Naive thymus-derived CD4-positive, alpha-beta T cell (primary cell): Measurements from ENCODE around the gene MLLT1. TPM values are rescaled to one million over a fixed set of nuclear protein-coding genes. Genes with fewer than 3 reads are reported as not detected.

Source experiments
- ATAC-seq: fragments of 150-1000 bp; cut with Tn5 transposase; 2 replicates; pipeline ENCODE4 v1.10.0; 2021; ENCODE audit warnings: mild to moderate bottlenecking, moderate library complexity
- CTCF ChIA-PET: fragments of 350-600 bp; sonication (Branson Sonifier 250); formaldehyde crosslinking; loops from one replicate; lab custom pipeline; 2021; ENCODE audit warnings: antibody characterized with exemption; lab: Charles Lee
- POLR2A ChIA-PET: fragments of 350-600 bp; sonication (Branson Sonifier 250); formaldehyde crosslinking; loops from one replicate; lab custom pipeline; 2021; ENCODE audit warnings: antibody characterized with exemption, inconsistent platforms; lab: Charles Lee
- DNase-seq, 9 donors: peaks; one replicate each; pipeline versions ENCODE4 v3.0.0 to v3.0.0-alpha.2; 2020 to 2022; ENCODE audit warnings: mixed read lengths in 1 of 9
- H3K27ac ChIP-seq: one replicate; pipeline ENCODE4 v1.7.0; 2013; ENCODE audit warnings: mild to moderate bottlenecking, low read depth, low read length, moderate library complexity
- H3K27me3 ChIP-seq, 2 donors: one replicate each; pipeline ENCODE4 v1.7.0; 2013; ENCODE audit warnings: low read length in 2 of 2, mild to moderate bottlenecking in 2 of 2, moderate library complexity in 2 of 2; ENCODE audit not compliant: control insufficient read depth in 2 of 2, insufficient read depth in 2 of 2
- H3K36me3 ChIP-seq, 3 experiments: 1 replicate in 2 of 3; 2 replicates in 1 of 3; pipeline ENCODE4 v1.7.0; 2013; ENCODE audit warnings: low read length in 3 of 3, mild to moderate bottlenecking in 3 of 3, moderate library complexity in 1 of 3; ENCODE audit not compliant: insufficient read depth in 3 of 3, control insufficient read depth in 2 of 3
- H3K4me1 ChIP-seq, 2 donors: one replicate each; pipeline ENCODE4 v1.7.0; 2013; ENCODE audit warnings: low read length in 2 of 2, mild to moderate bottlenecking in 2 of 2, moderate library complexity in 1 of 2; ENCODE audit not compliant: control insufficient read depth in 2 of 2, insufficient read depth in 2 of 2
- H3K4me3 ChIP-seq: 2 replicates; pipeline ENCODE4 v1.7.0; 2013; ENCODE audit warnings: mild to moderate bottlenecking, low read length
- H3K9me3 ChIP-seq, 3 experiments: 1 replicate in 2 of 3; 2 replicates in 1 of 3; pipeline ENCODE4 v1.7.0; 2013; ENCODE audit warnings: low read length in 3 of 3; ENCODE audit not compliant: control insufficient read depth in 2 of 3
- H3K27ac Mint-ChIP-seq, 9 donors: one replicate each; pipeline ENCODE4 v1.8.0; 2020 to 2022; ENCODE audit warnings: mixed read lengths in 9 of 9, mild to moderate bottlenecking in 8 of 9, moderate library complexity in 5 of 9, inconsistent platforms in 2 of 9
- H3K27me3 Mint-ChIP-seq, 5 donors: one replicate each; pipeline ENCODE4 v1.8.0; 2021 to 2022; ENCODE audit warnings: mixed read lengths in 5 of 5, mild to moderate bottlenecking in 1 of 5
- H3K36me3 Mint-ChIP-seq, 5 donors: one replicate each; pipeline ENCODE4 v1.8.0; 2020 to 2022; ENCODE audit warnings: mixed read lengths in 5 of 5, mild to moderate bottlenecking in 3 of 5, inconsistent platforms in 1 of 5
- H3K4me1 Mint-ChIP-seq, 7 donors: one replicate each; pipeline ENCODE4 v1.8.0; 2020 to 2022; ENCODE audit warnings: mixed read lengths in 7 of 7, mild to moderate bottlenecking in 3 of 7, inconsistent platforms in 1 of 7
- H3K4me3 Mint-ChIP-seq, 10 donors: one replicate each; pipeline ENCODE4 v1.8.0; 2020 to 2022; ENCODE audit warnings: mild to moderate bottlenecking in 10 of 10, mixed read lengths in 10 of 10, moderate library complexity in 6 of 10, inconsistent platforms in 2 of 10
- H3K9me3 Mint-ChIP-seq, 11 donors: one replicate each; pipeline ENCODE4 v1.8.0; 2020 to 2022; ENCODE audit warnings: mixed read lengths in 11 of 11, mild to moderate bottlenecking in 4 of 11, inconsistent platforms in 1 of 11, moderate library complexity in 1 of 11
- intact Hi-C, 2 donors: fragments of 100-400 bp; cut with micrococcal nuclease; formaldehyde crosslinking; loops; one replicate each; pipeline ENCODE4 v1.15.1; 2023
- polyA plus RNA-seq, 2 donors: library from polyadenylated mRNA; unstranded; fragments of 300-500 nt; fragmentation: Illumina TruSeq; gene quantifications; one replicate each; pipeline ENCODE4 v1.2.3, GENCODE V29; 2021
- total RNA-seq, 6 experiments: library from RNA in 5 of 6; stranded (reverse) in 5 of 6; gene quantifications; 1 replicate in 5 of 6; 2 replicates in 1 of 6; pipeline ENCODE4 v1.2.3 and lab custom pipeline; 2021 to 2026

The MLLT1 gene
- total and polyA plus RNA-seq, 7 experiments from 2014 or later, result 0.57 to 47.5 (median 37.5) TPM

DNA sequence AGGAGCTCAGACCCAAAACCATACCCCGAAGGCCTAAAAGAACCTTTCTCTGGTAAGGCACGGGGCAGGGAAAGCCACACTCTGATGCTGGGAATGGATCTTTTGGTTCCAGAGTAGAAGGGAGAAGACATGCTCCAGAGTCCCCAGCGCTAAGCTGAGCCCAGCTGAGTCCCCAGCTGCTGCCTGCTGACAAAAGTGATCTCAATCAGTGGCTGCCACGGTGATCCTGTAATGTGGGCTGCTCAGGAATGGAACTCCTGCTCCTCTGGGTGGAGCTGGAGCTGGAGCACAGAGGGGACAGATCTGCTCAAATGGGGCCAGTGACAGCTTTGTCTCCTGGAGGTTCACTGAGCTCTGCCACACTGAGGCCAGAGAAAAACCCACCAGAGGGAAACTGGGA is 70.5 kb downstream of the MLLT1 start:
- ChIA-PET CTCF (no interaction called here), POLR2A (no interaction called here)
- Mint-ChIP-seq H3K27ac (no peak overlapping the region), H3K9me3 (peaks cover 0 to 2% (median 0%) of the 10 kb centered on the region in 11 donors), H3K36me3 (peaks cover 0 to 6% (median 3%) of the 10 kb centered on the region in 5 donors), H3K27me3 (peaks cover 0 to 3% (median 0%) of the 10 kb centered on the region in 5 donors), H3K4me1 (no peaks in the 10 kb centered on the region), H3K4me3 (no peak overlapping the region)
- DNase-seq (no peak), ATAC-seq (no peak)
- Histone ChIP-seq H3K4me3 (no peak overlapping the region), H3K27me3 (no peaks in the 10 kb centered on the region), H3K36me3 (peaks cover 0 to 18% (median 0%) of the 10 kb centered on the region in 3 experiments), H3K4me1 (no peaks in the 10 kb centered on the region), H3K27ac (no peak overlapping the region), H3K9me3 (no peaks in the 10 kb centered on the region)
- intact Hi-C loops, result no loop called here

DNA sequence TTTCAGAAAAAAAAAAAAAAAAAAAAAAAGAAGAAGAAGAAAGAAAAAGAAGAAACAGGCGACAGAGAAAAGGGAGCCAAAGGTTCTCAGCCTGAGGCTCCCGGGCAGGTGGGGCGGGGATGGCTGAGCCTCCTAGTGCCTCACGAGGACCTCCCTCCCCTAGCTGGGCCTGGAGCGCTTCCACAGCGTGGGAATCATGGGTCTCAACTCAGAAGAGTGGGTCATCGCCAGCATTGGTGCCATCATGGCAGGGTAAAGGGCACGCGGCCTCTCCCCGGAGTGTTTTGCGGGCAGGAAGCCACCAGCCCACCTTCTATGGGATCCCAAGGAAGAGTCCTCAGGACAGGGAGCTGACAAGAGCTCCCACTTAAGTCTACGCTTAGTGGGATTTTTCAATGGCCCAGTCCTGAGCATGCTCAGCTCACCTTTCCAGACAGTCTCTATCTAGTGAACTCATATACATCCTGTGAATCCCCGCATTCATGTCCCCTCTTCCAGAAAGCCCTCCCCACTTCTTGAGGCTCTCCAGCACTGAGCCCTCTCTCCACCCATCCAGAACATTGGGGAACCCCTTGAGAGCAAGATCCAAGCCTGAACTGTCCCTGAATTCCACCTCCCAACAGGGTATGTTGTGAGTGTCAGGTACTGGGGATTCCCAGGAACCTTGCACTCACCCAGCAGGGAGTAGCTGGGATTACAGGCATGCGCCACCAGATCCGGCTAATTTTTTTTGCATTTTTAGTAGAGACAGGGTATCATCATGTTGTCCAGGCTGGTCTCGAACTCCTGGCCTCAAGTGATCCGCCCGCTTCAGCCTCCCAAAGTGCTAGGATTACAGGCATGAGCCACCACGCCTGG is 74.7 kb downstream of the MLLT1 start:
- no peaks in the 10 kb centered on the region for H3K9me3 ChIP-seq
- no peak overlapping the region for H3K27ac ChIP-seq
- no peaks in the 10 kb centered on the region for H3K36me3 Mint-ChIP-seq
- H3K27me3 Mint-ChIP-seq, result peaks cover 0 to 11% (median 0%) of the 10 kb centered on the region in 5 donors
- intact Hi-C loops, result no loop called here
- H3K4me3 Mint-ChIP-seq, result no peak overlapping the region
- ATAC-seq (no peak), DNase-seq (no peak)
- ChIA-PET CTCF (interaction anchor here (0.7 kb wide), 2 partner anchors 14 to 76 kb away, joined by 3 to 5 read pairs; no protein-coding TSS in a partner anchor), POLR2A (interaction anchor here (1.1 kb wide), 1 partner anchor 10 kb away, joined by 3 read pairs; no protein-coding TSS in a partner anchor)
- H3K27ac Mint-ChIP-seq, result no peak overlapping the region
- H3K4me1 ChIP-seq, result no peaks in the 10 kb centered on the region
- no peaks in the 10 kb centered on the region for H3K4me1 Mint-ChIP-seq
- no peaks in the 10 kb centered on the region for H3K27me3 ChIP-seq
- H3K4me3 ChIP-seq, result no peak overlapping the region
- no peaks in the 10 kb centered on the region for H3K9me3 Mint-ChIP-seq
- H3K36me3 ChIP-seq, result no peaks in the 10 kb centered on the region

DNA sequence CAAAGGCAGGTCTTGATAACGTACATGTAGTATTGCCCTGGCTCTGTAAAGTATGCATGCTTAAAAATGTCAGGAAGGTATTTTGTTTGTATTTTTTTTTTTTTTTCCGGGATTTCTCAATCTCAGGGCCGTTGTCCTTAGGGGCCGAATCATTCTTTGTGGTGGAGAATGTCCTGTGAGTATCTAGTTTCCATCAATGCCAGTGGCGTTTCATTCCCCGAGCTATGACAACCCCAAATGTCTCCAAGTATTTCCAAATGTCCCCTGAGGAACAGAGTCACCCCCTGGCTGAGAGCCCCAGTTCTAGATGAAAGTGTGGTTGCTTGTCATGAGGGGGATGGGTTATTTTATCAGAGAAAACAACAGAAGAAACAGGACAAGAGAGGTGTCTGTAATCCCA is 75.6 kb downstream of the MLLT1 start:
- Histone ChIP-seq H3K4me1 (peaks cover 0 to under 1% of the 10 kb centered on the region in 2 donors), H3K27ac (no peak overlapping the region), H3K9me3 (no peaks in the 10 kb centered on the region), H3K4me3 (no peak overlapping the region), H3K27me3 (no peaks in the 10 kb centered on the region), H3K36me3 (no peaks in the 10 kb centered on the region)
- peaks cover 0 to 3% (median 0%) of the 10 kb centered on the region in 5 donors for H3K36me3 Mint-ChIP-seq
- no peak for DNase-seq
- peaks cover 2 to 7% (median 7%) of the 10 kb centered on the region in 7 donors for H3K4me1 Mint-ChIP-seq
- H3K27me3 Mint-ChIP-seq, result peaks cover 0 to 11% (median 4%) of the 10 kb centered on the region in 5 donors
- peaks cover 0 to 4% (median 0%) of the 10 kb centered on the region in 11 donors for H3K9me3 Mint-ChIP-seq
- no peak overlapping the region for H3K4me3 Mint-ChIP-seq
- intact Hi-C loops, result no loop called here
- H3K27ac Mint-ChIP-seq, result no peak overlapping the region
- POLR2A ChIA-PET, result no interaction called here
- CTCF ChIA-PET, result interaction anchor here (0.7 kb wide), 1 partner anchor 15 kb away, joined by 5 read pairs; no protein-coding TSS in a partner anchor
- ATAC-seq, result no peak

DNA sequence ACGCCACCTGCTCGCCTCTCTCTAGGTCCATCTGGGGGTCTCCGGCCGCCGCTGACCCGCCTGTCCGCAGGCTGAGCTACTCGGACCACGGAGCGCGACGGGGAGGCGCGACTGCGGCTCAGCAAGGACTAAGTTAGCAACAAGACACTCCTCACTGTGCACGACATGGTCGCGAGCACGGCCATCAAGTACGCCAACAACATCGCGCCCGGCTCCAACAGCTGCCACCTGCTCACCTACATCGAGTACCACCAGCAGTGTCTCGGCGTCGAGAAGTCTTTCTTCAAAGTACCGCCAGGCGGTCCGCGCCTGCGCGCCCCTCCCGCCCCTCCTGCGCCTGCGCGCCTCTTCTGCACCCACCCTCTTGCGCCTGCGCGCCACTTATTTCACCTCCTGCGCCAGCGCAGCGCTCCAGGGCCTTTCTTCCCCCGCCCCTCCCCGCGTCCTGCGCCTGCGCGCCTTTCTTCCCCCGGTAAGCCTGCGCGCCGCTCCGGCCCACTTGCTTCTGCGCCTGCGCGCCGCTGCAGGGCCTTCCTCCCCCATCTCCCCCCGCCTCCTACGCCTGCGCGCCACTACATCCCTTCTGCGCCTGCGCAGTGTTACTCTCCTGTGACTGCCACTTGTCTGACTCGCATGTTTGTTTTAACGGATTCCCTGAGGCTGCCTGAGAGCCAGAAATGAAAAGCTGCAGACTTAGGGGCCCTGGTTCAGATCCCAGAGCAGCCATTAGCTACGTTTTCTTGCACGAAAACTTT is 80.4 kb downstream of the MLLT1 start:
- peak overlapping the region; percentile 70 for H3K27ac ChIP-seq
- H3K4me3 ChIP-seq, result peak overlapping the region; percentile 97

DNA sequence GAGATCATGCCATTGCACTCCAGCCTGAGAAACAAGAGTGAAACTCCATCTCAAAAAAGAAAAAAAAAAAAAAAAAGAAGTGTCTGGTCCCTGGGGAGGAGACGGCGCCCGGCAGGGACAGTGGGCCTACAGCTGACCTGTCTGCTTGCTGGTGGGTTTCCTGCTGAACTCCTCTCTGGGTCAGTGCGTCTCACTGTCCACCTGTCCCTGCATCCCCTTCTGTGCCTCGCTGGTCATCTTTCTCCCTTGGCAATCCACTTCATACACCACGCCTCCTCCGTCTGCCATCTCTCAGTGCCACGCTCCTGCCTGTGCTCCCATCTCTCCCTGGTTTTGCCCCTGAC is 80.9 kb downstream of the MLLT1 start:
- Mint-ChIP-seq H3K9me3 (peaks cover 0 to 22% (median 2%) of the 10 kb centered on the region in 11 donors), H3K27ac (peak overlapping the region; percentile 89 to 95 (median 91)), H3K4me3 (peak overlapping the region; percentile 92 to 99 (median 95)), H3K4me1 (peaks cover 5 to 20% (median 18%) of the 10 kb centered on the region in 7 donors), H3K27me3 (peaks cover 0 to 8% (median 4%) of the 10 kb centered on the region in 5 donors), H3K36me3 (peaks cover 0 to 19% (median 16%) of the 10 kb centered on the region in 5 donors)
- H3K9me3 ChIP-seq, result no peaks in the 10 kb centered on the region
- DNase-seq, result no peak
- no peaks in the 10 kb centered on the region for H3K27me3 ChIP-seq
- ChIA-PET POLR2A (interaction anchor here (1.4 kb wide), 1 partner anchor 17 kb away, joined by 5 read pairs; no protein-coding TSS in a partner anchor), CTCF (interaction anchor here (0.7 to 3.9 kb wide), 2 partner anchors 20 to 112 kb away, joined by 3 to 14 read pairs; no protein-coding TSS in a partner anchor)
- intact Hi-C loops, result loop anchor here (1.0 to 10.0 kb wide), 8 partner anchors 81 to 474 kb away; partner anchors contain the start of genes ALKBH7 (in 1 of the 2), CATSPERD (in 1 of the 2), GTF2F1 (in 1 of the 2) and LONP1 (in 1 of the 2)
- peak overlapping the region; percentile 97 for H3K4me3 ChIP-seq
- ATAC-seq, result no peak
- peak overlapping the region; percentile 70 for H3K27ac ChIP-seq
- no peaks in the 10 kb centered on the region for H3K36me3 ChIP-seq
- H3K4me1 ChIP-seq, result peaks cover 6% of the 10 kb centered on the region in 2 donors

More for the DNA sequence above, 80.4 kb downstream of the MLLT1 start:
- DNase-seq (peak; percentile 97 to 100 (median 99)), ATAC-seq (peak; percentile 93)
- intact Hi-C loops, result loop anchor here (1.0 to 10.0 kb wide), 8 partner anchors 81 to 475 kb away; partner anchors contain the start of genes ALKBH7 (in 1 of the 2), CATSPERD (in 1 of the 2), GTF2F1 (in 1 of the 2) and LONP1 (in 1 of the 2)
- ChIA-PET CTCF (interaction anchor here (0.7 to 3.9 kb wide), 2 partner anchors 19 to 113 kb away, joined by 3 to 14 read pairs; no protein-coding TSS in a partner anchor), POLR2A (interaction anchor here (0.6 to 1.6 kb wide), 5 partner anchors 17 to 1996 kb away, joined by 3 to 9 read pairs (median 4); no protein-coding TSS in a partner anchor)
- no peaks in the 10 kb centered on the region for H3K36me3 ChIP-seq
- H3K27me3 Mint-ChIP-seq, result peaks cover 0 to 8% (median 4%) of the 10 kb centered on the region in 5 donors
- H3K27me3 ChIP-seq, result no peaks in the 10 kb centered on the region
- H3K4me1 Mint-ChIP-seq, result peaks cover 5 to 20% (median 18%) of the 10 kb centered on the region in 7 donors
- peaks cover 0 to 20% (median 2%) of the 10 kb centered on the region in 11 donors for H3K9me3 Mint-ChIP-seq
- H3K27ac Mint-ChIP-seq, result peak overlapping the region; percentile 89 to 97 (median 91)
- H3K9me3 ChIP-seq, result no peaks in the 10 kb centered on the region
- H3K36me3 Mint-ChIP-seq, result peaks cover 0 to 19% (median 16%) of the 10 kb centered on the region in 5 donors
- peak overlapping the region; percentile 92 to 99 (median 95) for H3K4me3 Mint-ChIP-seq
- peaks cover 6% of the 10 kb centered on the region in 2 donors for H3K4me1 ChIP-seq

DNA sequence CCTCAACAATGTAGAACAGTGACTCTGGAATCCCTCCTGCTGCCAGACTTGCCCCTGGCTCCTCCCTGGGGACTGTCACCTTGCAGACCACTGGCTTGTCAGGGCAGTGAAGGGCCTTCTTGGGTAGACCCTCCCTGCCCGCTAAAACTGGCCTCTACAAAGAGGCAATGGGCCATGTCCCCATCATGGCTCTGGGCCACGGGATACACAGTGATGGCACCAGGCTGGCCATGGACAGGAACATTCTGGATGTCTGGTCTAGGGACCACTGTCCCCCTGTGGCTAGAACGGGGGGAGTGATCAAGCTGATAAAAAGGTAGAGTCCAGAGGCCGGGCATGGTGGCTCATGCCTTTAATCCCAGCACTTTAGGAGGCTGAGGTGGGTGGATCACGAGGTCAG is 83.4 kb downstream of the MLLT1 start:
- DNase-seq (no peak), ATAC-seq (no peak)
- H3K27me3 Mint-ChIP-seq, result peaks cover 0 to 4% (median 0%) of the 10 kb centered on the region in 5 donors
- Histone ChIP-seq H3K27ac (no peak overlapping the region), H3K9me3 (no peaks in the 10 kb centered on the region), H3K27me3 (no peaks in the 10 kb centered on the region), H3K4me3 (no peak overlapping the region), H3K36me3 (no peaks in the 10 kb centered on the region), H3K4me1 (peaks cover 6% of the 10 kb centered on the region in 2 donors)
- no peak overlapping the region for H3K27ac Mint-ChIP-seq
- H3K9me3 Mint-ChIP-seq, result peaks cover 0 to 37% (median 8%) of the 10 kb centered on the region in 11 donors
- H3K36me3 Mint-ChIP-seq, result peaks cover 8 to 37% (median 33%) of the 10 kb centered on the region in 5 donors
- ChIA-PET CTCF (interaction anchor here (0.6 kb wide), 1 partner anchor 197 kb away, joined by 5 read pairs; no protein-coding TSS in a partner anchor), POLR2A (no interaction called here)
- intact Hi-C loops, result loop anchor here in 1 of 2 donors (10.0 kb wide), 1 partner anchor 472 kb away; the partner anchor contains the start of genes CATSPERD and LONP1
- no peak overlapping the region for H3K4me3 Mint-ChIP-seq
- H3K4me1 Mint-ChIP-seq, result peaks cover 5 to 20% (median 18%) of the 10 kb centered on the region in 7 donors
